Measurements from ENCODE around the gene FHOD1. TPM values are rescaled to one million over a fixed set of nuclear protein-coding genes. Genes with fewer than 3 reads are reported as not detected.

The FHOD1 gene
- total and polyA plus RNA-seq, 9 of the 15 experiments (the other 6 are each of a cell fraction or from before 2014, with no cell fraction given): 18.7 to 126 (median 32.3) TPM

GRCh38 chr16:67260426-67261063 is 13.3 kb upstream of the FHOD1 start (continued):
- TF ChIP-seq ZNF644 (tag; IDR thresholded peaks at IDR 0.05; ENCODE audit: low read depth) (no peak), RBM15 (IDR thresholded peaks at IDR 0.05; ENCODE audit: insufficient read depth, low read length) (no peak), SAFB (IDR thresholded peaks at IDR 0.05; ENCODE audit: borderline replicate concordance, low read depth, low read length) (no peak), ELF1 (tag; IDR thresholded peaks at IDR 0.05) (no peak), HMG20B (CRISPR knock-in tag; IDR thresholded peaks at IDR 0.05) (no peak), MTF1 (CRISPR knock-in tag; IDR thresholded peaks at IDR 0.05; ENCODE audit: borderline replicate concordance) (no peak), GATAD2B (IDR thresholded peaks at IDR 0.05; ENCODE audit: borderline replicate concordance) (no peak), ZNF407 (IDR thresholded peaks at IDR 0.05; ENCODE audit: low read depth) (no peak), ZNF436 (CRISPR knock-in tag; IDR thresholded peaks at IDR 0.05) (no peak), HOXB6 (CRISPR knock-in tag; IDR thresholded peaks at IDR 0.05; ENCODE audit: borderline replicate concordance) (no peak), ARHGAP35 (IDR thresholded peaks at IDR 0.05; ENCODE audit: partially characterized antibody) (no peak)

Data from K562 (cell line).